Gastroesophageal sphincter (tissue), 3 donors: ENCODE results near the gene WNK2.

Experiments
- CTCF ChIP-seq, 4 experiments: fragments of 200-600 bp in 2 of 4; fragments of 450-650 bp in 2 of 4; sonication (generic) in 1 of 4; IDR thresholded peaks; one replicate each; pipeline ENCODE4 v1.5.1; 2017 to 2019; ENCODE audit warnings: antibody characterized with exemption in 4 of 4, mild to moderate bottlenecking in 2 of 4, moderate library complexity in 2 of 4
- EP300 ChIP-seq: sonication (generic); formaldehyde crosslinking; IDR thresholded peaks from one replicate; pipeline ENCODE4 v1.6.1; 2017; ENCODE audit warnings: antibody characterized with exemption, mild to moderate bottlenecking
- POLR2AphosphoS5 ChIP-seq: sonication (generic); formaldehyde crosslinking; IDR thresholded peaks from one replicate; pipeline ENCODE4 v1.6.1; 2017; ENCODE audit warnings: antibody characterized with exemption

DNA sequence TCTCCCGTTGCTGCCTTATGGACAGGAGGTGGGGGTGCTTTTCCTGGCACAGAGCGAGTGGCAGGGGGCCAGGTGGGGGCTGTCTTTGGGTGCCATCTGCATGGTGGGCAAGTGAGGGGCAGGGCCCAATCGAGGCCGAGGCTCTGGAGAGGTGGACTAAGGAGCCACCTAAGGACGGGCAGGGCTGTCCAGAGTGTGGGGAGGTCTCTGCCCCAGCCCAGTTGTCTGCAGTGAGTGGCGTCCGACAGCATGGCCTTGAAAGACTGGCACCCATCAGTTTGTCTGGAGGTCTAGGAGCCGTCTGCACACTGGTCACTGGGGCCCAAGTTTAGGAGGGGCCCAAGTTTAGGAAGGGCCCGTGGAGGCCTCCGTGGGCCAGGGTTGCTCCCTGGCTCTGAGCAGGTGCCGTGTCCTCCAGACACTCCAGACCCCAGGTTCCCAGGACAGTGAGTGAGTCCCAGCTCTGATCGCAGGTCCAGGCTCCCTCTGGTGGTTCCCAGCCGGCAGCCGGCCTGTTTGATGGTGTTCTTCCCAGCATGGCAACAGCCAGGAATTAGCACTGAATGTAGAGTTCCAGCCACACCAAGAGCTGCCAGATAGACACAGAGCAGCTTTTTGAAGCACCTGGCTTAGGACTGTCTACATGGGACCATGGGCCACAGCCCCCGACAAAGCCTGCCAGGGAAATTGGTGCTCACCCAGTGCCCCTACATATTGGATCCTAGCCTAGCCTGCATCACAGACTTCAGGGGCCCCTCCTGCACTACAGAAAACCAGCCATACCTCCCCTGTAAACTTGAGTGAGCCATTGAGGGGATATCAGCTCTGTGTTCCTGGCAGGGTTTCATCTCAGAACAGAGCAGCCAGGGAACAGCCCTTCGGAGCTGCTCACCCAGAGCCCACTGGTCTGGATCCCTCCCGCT lies 120.9 kb downstream of the WNK2 start:
- TF ChIP-seq CTCF (IDR thresholded peaks at IDR 0.05), result peak in 3 of 4 experiments; percentile 60 to 70 (median 63)
- TF ChIP-seq POLR2AphosphoS5, result no peak
- TF ChIP-seq EP300, result no peak
